Superior temporal gyrus (tissue), 1 donor: ENCODE results near the gene PLA2G4B.

ENCODE experiments used
- DNase-seq: peaks from one replicate; pipeline ENCODE4 v3.0.0-alpha.2; 2016; ENCODE audit errors: extremely low spot score

The PLA2G4B gene

GRCh38 chr15:41886741-41887140 is 48.1 kb downstream of the PLA2G4B start:
- DNase-seq, result no peak

GRCh38 chr15:41887161-41887560 is 48.5 kb downstream of the PLA2G4B start:
- DNase-seq, result no peak

- DNase-seq, result no peak
Measured at GRCh38 chr15:41887893-41888292, 49.2 kb downstream of the PLA2G4B start.

GRCh38 chr15:41888662-41889253 is 50.1 kb downstream of the PLA2G4B start:
- DNase-seq, result no peak

- DNase-seq, result no peak
Measured at GRCh38 chr15:41890050-41890690, 51.5 kb downstream of the PLA2G4B start.

GRCh38 chr15:41891226-41891625 is 52.6 kb downstream of the PLA2G4B start:
- no peak for DNase-seq

GRCh38 chr15:41891946-41892345 is 53.3 kb downstream of the PLA2G4B start:
- DNase-seq, result no peak

- DNase-seq, result no peak
Measured at GRCh38 chr15:41892621-41893421, 54.2 kb downstream of the PLA2G4B start.

GRCh38 chr15:41893422-41894250 is 55.0 kb downstream of the PLA2G4B start, which contains the start of gene SPTBN5:
Gene SPTBN5 (minus strand): TSS chr15:41894053. CDS start chr15:41893497, 556 bp downstream.
- no peak for DNase-seq

- DNase-seq, result no peak
Measured at GRCh38 chr15:41894251-41894790, 55.7 kb downstream of the PLA2G4B start.

- no peak for DNase-seq
Measured at GRCh38 chr15:41894791-41895463, 56.3 kb downstream of the PLA2G4B start.

GRCh38 chr15:41895491-41895890 is 56.8 kb downstream of the PLA2G4B start:
- no peak for DNase-seq

GRCh38 chr15:41895957-41896356 is 57.3 kb downstream of the PLA2G4B start:
- DNase-seq, result no peak

- DNase-seq, result no peak
Measured at GRCh38 chr15:41896566-41896965, 57.9 kb downstream of the PLA2G4B start.

GRCh38 chr15:41897363-41897799 is 58.7 kb downstream of the PLA2G4B start:
- no peak for DNase-seq
